ENCODE measurements around the gene CEACAM18. TPM values are rescaled to one million over a fixed set of nuclear protein-coding genes. Genes with fewer than 3 reads are reported as not detected.

The CEACAM18 gene
- total and polyA plus RNA-seq, 9 donors = not detected

GRCh38 chr19:51525651-51526050 lies 47.3 kb downstream of the CEACAM18 start:
- no peaks in the 10 kb centered on the region for H3K36me3 ChIP-seq (ENCODE audit: control insufficient read depth, insufficient read depth, low read length)
- H3K4me1 ChIP-seq (ENCODE audit: control insufficient read depth, insufficient read depth, low read length) = no peaks in the 10 kb centered on the region
- no peak for DNase-seq
- no peak overlapping the region for H3K27ac ChIP-seq (ENCODE audit: low read length)
- H3K27me3 ChIP-seq (ENCODE audit: control insufficient read depth, insufficient read depth, low read length) = no peaks in the 10 kb centered on the region
- 37% methylated on average over 3 of the region's 4 CpGs for WGBS (ENCODE audit: insufficient coverage)
- H3K9me3 ChIP-seq (replicated peaks; ENCODE audit: control insufficient read depth, low read depth, low read length) = no peaks in the 10 kb centered on the region
- H3K4me3 ChIP-seq (ENCODE audit: low read length) = no peak overlapping the region

GRCh38 chr19:51529301-51529700 lies 51.0 kb downstream of the CEACAM18 start:
- peaks cover 7% of the 10 kb centered on the region for H3K27me3 ChIP-seq (ENCODE audit: control insufficient read depth, insufficient read depth, low read length)
- WGBS (ENCODE audit: insufficient coverage) = 100% methylated on average over 1 of the region's 2 CpGs
- H3K4me1 ChIP-seq (ENCODE audit: control insufficient read depth, insufficient read depth, low read length) = no peaks in the 10 kb centered on the region
- no peaks in the 10 kb centered on the region for H3K36me3 ChIP-seq (ENCODE audit: control insufficient read depth, insufficient read depth, low read length)
- no peak overlapping the region for H3K4me3 ChIP-seq (ENCODE audit: low read length)
- H3K27ac ChIP-seq (ENCODE audit: low read length) = no peak overlapping the region
- DNase-seq = no peak
- H3K9me3 ChIP-seq (replicated peaks; ENCODE audit: control insufficient read depth, low read depth, low read length) = no peaks in the 10 kb centered on the region

GRCh38 chr19:51530616-51531015 lies 52.3 kb downstream of the CEACAM18 start:
- Histone ChIP-seq H3K27me3 (ENCODE audit: control insufficient read depth, insufficient read depth, low read length) (peaks cover 7% of the 10 kb centered on the region), H3K4me3 (ENCODE audit: low read length) (no peak overlapping the region), H3K27ac (ENCODE audit: low read length) (no peak overlapping the region), H3K4me1 (ENCODE audit: control insufficient read depth, insufficient read depth, low read length) (no peaks in the 10 kb centered on the region), H3K9me3 (replicated peaks; ENCODE audit: control insufficient read depth, low read depth, low read length) (no peaks in the 10 kb centered on the region), H3K36me3 (ENCODE audit: control insufficient read depth, insufficient read depth, low read length) (no peaks in the 10 kb centered on the region)
- no peak for DNase-seq
- WGBS (ENCODE audit: insufficient coverage) = 78% methylated on average over 5 of the region's 8 CpGs

GRCh38 chr19:51531349-51532315 lies 53.3 kb downstream of the CEACAM18 start, which contains the start of gene SIGLEC6:
SIGLEC6 (minus strand) TSS chr19:51531670; CDS start chr19:51531648, 22 bp downstream.
- WGBS (ENCODE audit: insufficient coverage) = 38% methylated on average over 15 of the region's 25 CpGs
- peak; percentile 77 for DNase-seq
- peaks cover 7% of the 10 kb centered on the region for H3K27me3 ChIP-seq (ENCODE audit: control insufficient read depth, insufficient read depth, low read length)
- H3K27ac ChIP-seq (ENCODE audit: low read length) = no peak within 1 kb of the TSS
- H3K9me3 ChIP-seq (replicated peaks; ENCODE audit: control insufficient read depth, low read depth, low read length) = no peaks in the 10 kb centered on the region
- H3K36me3 ChIP-seq (ENCODE audit: control insufficient read depth, insufficient read depth, low read length) = no peaks in the 10 kb centered on the region
- no peaks in the 10 kb centered on the region for H3K4me1 ChIP-seq (ENCODE audit: control insufficient read depth, insufficient read depth, low read length)
- H3K4me3 ChIP-seq (ENCODE audit: low read length) = no peak within 1 kb of the TSS

GRCh38 chr19:51535535-51535934 lies 57.2 kb downstream of the CEACAM18 start:
- H3K36me3 ChIP-seq (ENCODE audit: control insufficient read depth, insufficient read depth, low read length) = no peaks in the 10 kb centered on the region
- H3K4me1 ChIP-seq (ENCODE audit: control insufficient read depth, insufficient read depth, low read length) = no peaks in the 10 kb centered on the region
- no peak for DNase-seq
- no CpG with 5 or more reads among the region's 1 CpG for WGBS (ENCODE audit: insufficient coverage)
- peaks cover 7% of the 10 kb centered on the region for H3K27me3 ChIP-seq (ENCODE audit: control insufficient read depth, insufficient read depth, low read length)
- H3K9me3 ChIP-seq (replicated peaks; ENCODE audit: control insufficient read depth, low read depth, low read length) = no peaks in the 10 kb centered on the region
- H3K4me3 ChIP-seq (ENCODE audit: low read length) = no peak overlapping the region
- H3K27ac ChIP-seq (ENCODE audit: low read length) = no peak overlapping the region

GRCh38 chr19:51539821-51540366 lies 61.6 kb downstream of the CEACAM18 start:
- Histone ChIP-seq H3K27ac (ENCODE audit: low read length) (no peak overlapping the region), H3K27me3 (ENCODE audit: control insufficient read depth, insufficient read depth, low read length) (peaks cover 2% of the 10 kb centered on the region), H3K4me1 (ENCODE audit: control insufficient read depth, insufficient read depth, low read length) (no peaks in the 10 kb centered on the region), H3K36me3 (ENCODE audit: control insufficient read depth, insufficient read depth, low read length) (no peaks in the 10 kb centered on the region), H3K9me3 (replicated peaks; ENCODE audit: control insufficient read depth, low read depth, low read length) (no peaks in the 10 kb centered on the region), H3K4me3 (ENCODE audit: low read length) (no peak overlapping the region)
- no peak for DNase-seq
- WGBS (ENCODE audit: insufficient coverage) = 88% methylated on average over 2 of the region's 4 CpGs

Other genes starting within 250 kb of the CEACAM18 start
- not detected for gene SIGLECL1, start 227.5 kb upstream of the CEACAM18 start, total RNA-seq
- not detected for gene SIGLECL1, start 227.5 kb upstream of the CEACAM18 start, polyA plus RNA-seq (ENCODE audit: insufficient read depth in 1 of 8, insufficient read length in 8 of 8, low replicate concordance in 1 of 8)
- gene IGLON5, start 166.9 kb upstream of the CEACAM18 start, total RNA-seq = not detected
- gene IGLON5, start 166.9 kb upstream of the CEACAM18 start, polyA plus RNA-seq (ENCODE audit: insufficient read depth in 1 of 8, insufficient read length in 8 of 8, low replicate concordance in 1 of 8) = under 1 TPM; 0.14 to 0.73 (median 0.21) TPM
- gene VSIG10L, start 136.4 kb upstream of the CEACAM18 start, total RNA-seq = 0.49 TPM
- gene VSIG10L, start 136.4 kb upstream of the CEACAM18 start, polyA plus RNA-seq (ENCODE audit: insufficient read depth in 1 of 8, insufficient read length in 8 of 8, low replicate concordance in 1 of 8) = 1 to 10 TPM in 6 of 8 donors, under 1 TPM in 2; 0.80 to 1.7 (median 1.3) TPM
- gene ETFB, start 112.2 kb upstream of the CEACAM18 start, total RNA-seq = 50.1 TPM
- 10 to 100 TPM; 49.5 to 56.8 (median 53.7) TPM for gene ETFB, start 112.2 kb upstream of the CEACAM18 start, polyA plus RNA-seq (ENCODE audit: insufficient read depth in 1 of 8, insufficient read length in 8 of 8, low replicate concordance in 1 of 8)
- gene CLDND2, start 109.5 kb upstream of the CEACAM18 start, total RNA-seq = 0.44 TPM
- gene CLDND2, start 109.5 kb upstream of the CEACAM18 start, polyA plus RNA-seq (ENCODE audit: insufficient read depth in 1 of 8, insufficient read length in 8 of 8, low replicate concordance in 1 of 8) = 1 to 10 TPM in 4 of 8 donors, under 1 TPM in 4; 0.46 to 1.7 (median 1.0) TPM
- gene NKG7, start 105.9 kb upstream of the CEACAM18 start, total RNA-seq = 0.80 TPM
- gene NKG7, start 105.9 kb upstream of the CEACAM18 start, polyA plus RNA-seq (ENCODE audit: insufficient read depth in 1 of 8, insufficient read length in 8 of 8, low replicate concordance in 1 of 8) = 1 to 10 TPM; 1.6 to 3.9 (median 2.2) TPM
- gene LIM2, start 90.6 kb upstream of the CEACAM18 start, total RNA-seq = not detected
- not detected for gene LIM2, start 90.6 kb upstream of the CEACAM18 start, polyA plus RNA-seq (ENCODE audit: insufficient read depth in 1 of 8, insufficient read length in 8 of 8, low replicate concordance in 1 of 8)
- not detected for gene C19orf84, start 87.9 kb upstream of the CEACAM18 start, total RNA-seq
- gene C19orf84, start 87.9 kb upstream of the CEACAM18 start, polyA plus RNA-seq (ENCODE audit: insufficient read depth in 1 of 8, insufficient read length in 8 of 8, low replicate concordance in 1 of 8) = under 1 TPM in 2 of 8 donors, not detected in 6; 0.17 to 0.44 TPM
- gene SIGLEC10, start 60.9 kb upstream of the CEACAM18 start, total RNA-seq = 0.22 TPM
- 1 to 10 TPM in 6 of 8 donors, under 1 TPM in 2; 0.49 to 1.6 (median 1.1) TPM for gene SIGLEC10, start 60.9 kb upstream of the CEACAM18 start, polyA plus RNA-seq (ENCODE audit: insufficient read depth in 1 of 8, insufficient read length in 8 of 8, low replicate concordance in 1 of 8)
- 0.04 TPM for gene SIGLEC8, start 20.1 kb upstream of the CEACAM18 start, total RNA-seq
- gene SIGLEC8, start 20.1 kb upstream of the CEACAM18 start, polyA plus RNA-seq (ENCODE audit: insufficient read depth in 1 of 8, insufficient read length in 8 of 8, low replicate concordance in 1 of 8) = under 1 TPM in 4 of 8 donors, not detected in 4; 0.06 to 0.23 (median 0.08) TPM
- not detected for gene SIGLEC12, start 23.3 kb downstream of the CEACAM18 start, total RNA-seq
- under 1 TPM in 5 of 8 donors, not detected in 3; 0.11 to 0.48 (median 0.20) TPM for gene SIGLEC12, start 23.3 kb downstream of the CEACAM18 start, polyA plus RNA-seq (ENCODE audit: insufficient read depth in 1 of 8, insufficient read length in 8 of 8, low replicate concordance in 1 of 8)
- 0.22 TPM for gene SIGLEC6, start 53.1 kb downstream of the CEACAM18 start, total RNA-seq
- under 1 TPM in 4 of 8 donors, not detected in 4; 0.07 to 0.29 (median 0.18) TPM for gene SIGLEC6, start 53.1 kb downstream of the CEACAM18 start, polyA plus RNA-seq (ENCODE audit: insufficient read depth in 1 of 8, insufficient read length in 8 of 8, low replicate concordance in 1 of 8)
- 6.6 TPM for gene ZNF175, start 92.7 kb downstream of the CEACAM18 start, total RNA-seq
- 1 to 10 TPM; 6.5 to 9.7 (median 7.7) TPM for gene ZNF175, start 92.7 kb downstream of the CEACAM18 start, polyA plus RNA-seq (ENCODE audit: insufficient read depth in 1 of 8, insufficient read length in 8 of 8, low replicate concordance in 1 of 8)
- 0.13 TPM for gene SIGLEC5, start 151.9 kb downstream of the CEACAM18 start, total RNA-seq
- under 1 TPM; 0.15 to 0.75 (median 0.48) TPM for gene SIGLEC5, start 151.9 kb downstream of the CEACAM18 start, polyA plus RNA-seq (ENCODE audit: insufficient read depth in 1 of 8, insufficient read length in 8 of 8, low replicate concordance in 1 of 8)
- 0.58 TPM for gene SIGLEC14, start 168.3 kb downstream of the CEACAM18 start, total RNA-seq
- gene SIGLEC14, start 168.3 kb downstream of the CEACAM18 start, polyA plus RNA-seq (ENCODE audit: insufficient read depth in 1 of 8, insufficient read length in 8 of 8, low replicate concordance in 1 of 8) = 1 to 10 TPM; 1.1 to 2.7 (median 1.5) TPM
- gene SPACA6, start 214.8 kb downstream of the CEACAM18 start, total RNA-seq = 9.3 TPM
- 10 to 100 TPM in 3 of 8 donors, 1 to 10 TPM in 5; 6.1 to 15.2 (median 9.8) TPM for gene SPACA6, start 214.8 kb downstream of the CEACAM18 start, polyA plus RNA-seq (ENCODE audit: insufficient read depth in 1 of 8, insufficient read length in 8 of 8, low replicate concordance in 1 of 8)
- 0.35 TPM for gene HAS1, start 245.5 kb downstream of the CEACAM18 start, total RNA-seq
- gene HAS1, start 245.5 kb downstream of the CEACAM18 start, polyA plus RNA-seq (ENCODE audit: insufficient read depth in 1 of 8, insufficient read length in 8 of 8, low replicate concordance in 1 of 8) = under 1 TPM; 0.06 to 0.39 (median 0.13) TPM